B cell (primary cell): ENCODE results near the gene KDF1. TPM values are rescaled to one million over a fixed set of nuclear protein-coding genes. Genes with fewer than 3 reads are reported as not detected.

Experiments used
- ATAC-seq: fragments of 200-7000 bp; cut with Tn5 transposase; one replicate; pipeline ENCODE4 v1.10.0; 2021; ENCODE audit warnings: low read depth, mild to moderate bottlenecking, moderate number of reproducible peaks, moderate library complexity
- CTCF ChIA-PET: fragments of 350-600 bp; sonication (Branson Sonifier 250); formaldehyde crosslinking; loops from one replicate; lab custom pipeline; 2021; ENCODE audit warnings: antibody characterized with exemption, inconsistent platforms; lab: Charles Lee
- POLR2A ChIA-PET: fragments of 350-600 bp; sonication (Branson Sonifier 250); formaldehyde crosslinking; loops from one replicate; lab custom pipeline; 2021; ENCODE audit warnings: antibody characterized with exemption; lab: Charles Lee
- DNase-seq: peaks from one replicate; pipeline ENCODE4 v3.0.0; 2013
- H2AFZ ChIP-seq: 2 replicates; pipeline ENCODE4 v1.6.1; 2012; ENCODE audit warnings: mild to moderate bottlenecking, low read depth, low read length; ENCODE audit not compliant: insufficient read depth, poor library complexity, severe bottlenecking
- H3K27ac ChIP-seq, 2 donors: 1 replicate in 1 of 2; 2 replicates in 1 of 2; pipeline ENCODE4 v1.5.1; 2012 to 2013; ENCODE audit warnings: low read length in 2 of 2, mild to moderate bottlenecking in 2 of 2, moderate library complexity in 1 of 2
- H3K27me3 ChIP-seq, 4 experiments: fragments of 200-600 bp in 1 of 4; sonication (generic) in 1 of 4; replicated peaks in 1 of 4; 1 replicate in 2 of 4; 2 replicates in 2 of 4; pipeline versions ENCODE4 v1.6.1 to v1.7.0; 2013 to 2016; ENCODE audit warnings: low read length in 3 of 4, mild to moderate bottlenecking in 2 of 4, mixed read lengths in 1 of 4, moderate library complexity in 1 of 4; ENCODE audit not compliant: insufficient read depth in 4 of 4, control insufficient read depth in 3 of 4; ENCODE audit errors: control extremely low read depth in 1 of 4
- H3K36me3 ChIP-seq, 2 experiments: replicated peaks in 1 of 2; 1 replicate in 1 of 2; 2 replicates in 1 of 2; pipeline versions ENCODE4 v1.6.1 to v1.7.1; 2013; ENCODE audit warnings: low read length in 1 of 2; ENCODE audit not compliant: insufficient read depth in 2 of 2, control insufficient read depth in 1 of 2; ENCODE audit errors: control extremely low read depth in 1 of 2, extremely low read depth in 1 of 2
- H3K4me1 ChIP-seq, 2 donors: fragments of 200-600 bp in 1 of 2; sonication (generic) in 1 of 2; 1 replicate in 1 of 2; 2 replicates in 1 of 2; pipeline versions ENCODE4 v1.5.1 to v1.6.1; 2013 to 2017; ENCODE audit warnings: low read length in 2 of 2; ENCODE audit not compliant: control insufficient read depth in 2 of 2, insufficient read depth in 2 of 2
- H3K4me2 ChIP-seq: replicated peaks from 2 replicates; pipeline ENCODE3; 2012; ENCODE audit warnings: mild to moderate bottlenecking, low read depth, low read length; ENCODE audit not compliant: poor library complexity, severe bottlenecking
- H3K4me3 ChIP-seq, 5 experiments: fragments of 200-600 bp in 1 of 5; sonication (generic) in 1 of 5; 1 replicate in 3 of 5; 2 replicates in 2 of 5; pipeline versions ENCODE4 v1.5.1 to v1.7.0; 2011 to 2016; ENCODE audit warnings: low read length in 4 of 5, mild to moderate bottlenecking in 4 of 5, low read depth in 2 of 5, control low read depth in 1 of 5, moderate library complexity in 1 of 5; ENCODE audit not compliant: insufficient read depth in 1 of 5; ENCODE audit errors: control extremely low read depth in 1 of 5, extremely low read depth in 1 of 5
- H3K79me2 ChIP-seq: fragments of 200-600 bp; sonication (generic); one replicate; pipeline ENCODE4 v1.6.0; 2016; ENCODE audit warnings: low read length; ENCODE audit not compliant: control insufficient read depth, insufficient read depth
- H3K9ac ChIP-seq: fragments of 200-600 bp; sonication (generic); 2 replicates; pipeline ENCODE4 v1.6.1; 2017; ENCODE audit warnings: mild to moderate bottlenecking, low read length, moderate library complexity
- H3K9me3 ChIP-seq, 3 donors: one replicate each; pipeline versions ENCODE4 v1.6.1 to v1.7.1; 2013; ENCODE audit warnings: low read length in 2 of 3; ENCODE audit not compliant: control insufficient read depth in 2 of 3, insufficient read depth in 1 of 3; ENCODE audit errors: control extremely low read depth in 1 of 3
- H4K20me1 ChIP-seq: 2 replicates; pipeline ENCODE4 v1.6.0; 2012; ENCODE audit warnings: mild to moderate bottlenecking, low read length; ENCODE audit not compliant: insufficient read depth, control insufficient read depth, poor library complexity, severe bottlenecking
- H3K27ac Mint-ChIP-seq: one replicate; pipeline ENCODE4 v1.8.0; 2021; ENCODE audit warnings: mixed read lengths
- H3K27me3 Mint-ChIP-seq: one replicate; pipeline ENCODE4 v1.8.0; 2021; ENCODE audit warnings: mixed read lengths
- H3K4me1 Mint-ChIP-seq: one replicate; pipeline ENCODE4 v1.8.0; 2021; ENCODE audit warnings: mixed read lengths
- H3K4me3 Mint-ChIP-seq: one replicate; pipeline ENCODE4 v1.8.0; 2021; ENCODE audit warnings: mixed read lengths
- H3K9me3 Mint-ChIP-seq: one replicate; pipeline ENCODE4 v1.8.0; 2022; ENCODE audit warnings: mixed read lengths; ENCODE audit not compliant: insufficient read depth
- EZH2 ChIP-seq: IDR thresholded peaks from 2 replicates; pipeline ENCODE4 v1.6.1; 2012; ENCODE audit warnings: borderline replicate concordance, low read depth, mild to moderate bottlenecking, moderate library complexity, low read length; ENCODE audit not compliant: insufficient read depth, poor library complexity, severe bottlenecking
- WGBS: methylation state at CpG from one replicate; pipeline ENCODE4 v1.1.5; 2013; ENCODE audit warnings: missing lambda C conversion rate; ENCODE audit not compliant: insufficient coverage; 5-methylcytosine and 5-hydroxymethylcytosine counted together
- intact Hi-C: fragments of 100-400 bp; cut with micrococcal nuclease; formaldehyde crosslinking; loops from one replicate; pipeline ENCODE4 v1.10.0; 2022
- polyA plus RNA-seq: library from polyadenylated mRNA; depleted of rRNA; stranded (reverse); fragments of >200 nt; gene quantifications from 2 replicates; pipeline ENCODE4 v1.2.3, GENCODE V29; 2012
- total RNA-seq, 2 donors: library from RNA; stranded (reverse); fragments of 120-200 nt in 1 of 2; gene quantifications; 1 replicate in 1 of 2; 2 replicates in 1 of 2; pipeline versions ENCODE4 v1.2.3 to v1.2.4, GENCODE V29; 2013 to 2022
- TF ChIP-seq, protein P1 (sequence below): fragments of 200-600 bp; IDR thresholded peaks from one replicate; pipeline ENCODE4 v1.8.0; 2022; ENCODE audit warnings: antibody characterized with exemption, mild to moderate bottlenecking

KDF1 gene
- total and polyA plus RNA-seq, 2 donors (not counting 1 experiment from before 2014, with no cell fraction given) = 0.74 to 2.6 TPM

GRCh38 chr1:26932531-26932930, 27.7 kb downstream of the KDF1 start:
- no peaks in the 10 kb centered on the region for H3K27me3 ChIP-seq
- POLR2A ChIA-PET = no interaction called here
- H3K27ac ChIP-seq = peak overlapping the region in 1 of 2 donors; percentile 12
- no peak overlapping the region for H2AFZ ChIP-seq
- peaks cover 11% of the 10 kb centered on the region for H3K4me1 Mint-ChIP-seq
- peak overlapping the region; percentile 69 for H3K27ac Mint-ChIP-seq
- peak overlapping the region; percentile 18 for H3K4me2 ChIP-seq
- H3K36me3 ChIP-seq = peaks cover 0 to 31% of the 10 kb centered on the region in 2 experiments
- peaks cover 17% of the 10 kb centered on the region for H4K20me1 ChIP-seq
- H3K4me1 ChIP-seq = peaks cover 7 to 12% of the 10 kb centered on the region in 2 donors
- no CpG with 5 or more reads among the region's 3 CpGs for WGBS
- H3K4me3 ChIP-seq = no peak overlapping the region
- H3K27me3 Mint-ChIP-seq = no peaks in the 10 kb centered on the region
- H3K79me2 ChIP-seq = peaks cover 42% of the 10 kb centered on the region
- H3K4me3 Mint-ChIP-seq = peak overlapping the region; percentile 9
- DNase-seq (peak; percentile 68), ATAC-seq (peak; percentile 91)
- CTCF ChIA-PET = interaction anchor here (0.6 kb wide), 1 partner anchor 250 kb away, joined by 4 read pairs; no protein-coding TSS in a partner anchor
- H3K9me3 Mint-ChIP-seq = no peaks in the 10 kb centered on the region
- TF ChIP-seq, protein P1, sequence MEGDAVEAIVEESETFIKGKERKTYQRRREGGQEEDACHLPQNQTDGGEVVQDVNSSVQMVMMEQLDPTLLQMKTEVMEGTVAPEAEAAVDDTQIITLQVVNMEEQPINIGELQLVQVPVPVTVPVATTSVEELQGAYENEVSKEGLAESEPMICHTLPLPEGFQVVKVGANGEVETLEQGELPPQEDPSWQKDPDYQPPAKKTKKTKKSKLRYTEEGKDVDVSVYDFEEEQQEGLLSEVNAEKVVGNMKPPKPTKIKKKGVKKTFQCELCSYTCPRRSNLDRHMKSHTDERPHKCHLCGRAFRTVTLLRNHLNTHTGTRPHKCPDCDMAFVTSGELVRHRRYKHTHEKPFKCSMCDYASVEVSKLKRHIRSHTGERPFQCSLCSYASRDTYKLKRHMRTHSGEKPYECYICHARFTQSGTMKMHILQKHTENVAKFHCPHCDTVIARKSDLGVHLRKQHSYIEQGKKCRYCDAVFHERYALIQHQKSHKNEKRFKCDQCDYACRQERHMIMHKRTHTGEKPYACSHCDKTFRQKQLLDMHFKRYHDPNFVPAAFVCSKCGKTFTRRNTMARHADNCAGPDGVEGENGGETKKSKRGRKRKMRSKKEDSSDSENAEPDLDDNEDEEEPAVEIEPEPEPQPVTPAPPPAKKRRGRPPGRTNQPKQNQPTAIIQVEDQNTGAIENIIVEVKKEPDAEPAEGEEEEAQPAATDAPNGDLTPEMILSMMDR = no peak
- TF ChIP-seq EZH2 = no peak
- no peak overlapping the region for H3K9ac ChIP-seq
- intact Hi-C loops = no loop called here
- H3K9me3 ChIP-seq = no peaks in the 10 kb centered on the region

GRCh38 chr1:26923711-26924110, 36.6 kb downstream of the KDF1 start:
- H2AFZ ChIP-seq = no peak overlapping the region
- no peak overlapping the region for H3K27ac Mint-ChIP-seq
- no peaks in the 10 kb centered on the region for H3K27me3 Mint-ChIP-seq
- no peak overlapping the region for H3K9ac ChIP-seq
- WGBS = 100% methylated on average over 2 of the region's 3 CpGs
- H3K4me1 Mint-ChIP-seq = peaks cover 33% of the 10 kb centered on the region
- TF ChIP-seq EZH2 = no peak
- TF ChIP-seq, protein P1 = no peak
- H3K9me3 ChIP-seq = no peaks in the 10 kb centered on the region
- peaks cover 14 to 30% of the 10 kb centered on the region in 2 experiments for H3K36me3 ChIP-seq
- POLR2A ChIA-PET = interaction anchor here (1.0 kb wide), 1 partner anchor 23 kb away, joined by 5 read pairs; the partner anchor contains the start of gene GPATCH3
- peak overlapping the region; percentile 93 for H3K4me3 Mint-ChIP-seq
- H4K20me1 ChIP-seq = peaks cover 41% of the 10 kb centered on the region
- CTCF ChIA-PET = no interaction called here
- H3K4me1 ChIP-seq = peaks cover 17 to 20% of the 10 kb centered on the region in 2 donors
- no peak overlapping the region for H3K4me2 ChIP-seq
- intact Hi-C loops = no loop called here
- H3K27me3 ChIP-seq = no peaks in the 10 kb centered on the region
- no peak overlapping the region for H3K27ac ChIP-seq
- H3K79me2 ChIP-seq = peaks cover 50% of the 10 kb centered on the region
- H3K4me3 ChIP-seq = no peak overlapping the region
- no peak for DNase-seq
- ATAC-seq = no peak
- H3K9me3 Mint-ChIP-seq = no peaks in the 10 kb centered on the region
